Small intestine (tissue), 7 donors: ENCODE measurements around the gene DOCK1. TPM values are rescaled to one million over a fixed set of nuclear protein-coding genes. Genes with fewer than 3 reads are reported as not detected.

Source experiments
- DNase-seq, 2 donors: peaks; one replicate each; pipeline versions ENCODE4 v3.0.0 to v3.0.0-alpha.2; 2013
- FAIRE-seq: peaks from 2 replicates; lab custom pipeline; 2012; peaks lifted over from hg19 to GRCh38; lab: Jason Lieb, UNC
- H3K27ac ChIP-seq, 3 donors: one replicate each; pipeline ENCODE4 v1.5.1; 2013; ENCODE audit warnings: low read length in 2 of 3, mild to moderate bottlenecking in 2 of 3, control low read depth in 1 of 3, inconsistent platforms in 1 of 3, low read depth in 1 of 3, moderate library complexity in 1 of 3
- H3K27me3 ChIP-seq, 3 donors: one replicate each; pipeline ENCODE4 v1.6.1; 2013; ENCODE audit warnings: low read length in 3 of 3, inconsistent platforms in 1 of 3; ENCODE audit not compliant: control insufficient read depth in 3 of 3, insufficient read depth in 3 of 3
- H3K36me3 ChIP-seq, 3 donors: one replicate each; pipeline ENCODE4 v1.6.1; 2013; ENCODE audit warnings: low read length in 3 of 3, inconsistent platforms in 1 of 3, low read depth in 1 of 3, mild to moderate bottlenecking in 1 of 3, moderate library complexity in 1 of 3; ENCODE audit not compliant: control insufficient read depth in 3 of 3, insufficient read depth in 2 of 3
- H3K4me1 ChIP-seq, 3 donors: one replicate each; pipeline ENCODE4 v1.6.1; 2013; ENCODE audit warnings: low read length in 2 of 3, inconsistent platforms in 1 of 3, low read depth in 1 of 3, mild to moderate bottlenecking in 1 of 3, moderate library complexity in 1 of 3; ENCODE audit not compliant: control insufficient read depth in 3 of 3, insufficient read depth in 2 of 3
- H3K4me3 ChIP-seq, 3 donors: one replicate each; pipeline ENCODE4 v1.5.1; 2013; ENCODE audit warnings: low read length in 3 of 3, control low read depth in 1 of 3, inconsistent platforms in 1 of 3, low read depth in 1 of 3, mild to moderate bottlenecking in 1 of 3, moderate library complexity in 1 of 3
- H3K9me3 ChIP-seq, 2 donors: one replicate each; pipeline ENCODE4 v1.6.1; 2013; ENCODE audit warnings: low read depth in 1 of 2, low read length in 1 of 2; ENCODE audit not compliant: control insufficient read depth in 2 of 2, insufficient read depth in 1 of 2
- WGBS, 3 donors: extraction: QIAGEN DNeasy Blood & Tissue Kit; methylation state at CpG; one replicate each; pipeline ENCODE4 v1.1.7; 2013; 5-methylcytosine and 5-hydroxymethylcytosine counted together
- polyA plus RNA-seq, 4 donors: library from polyadenylated mRNA; stranded (reverse) in 3 of 4; unstranded in 1 of 4; fragments of 200-250 nt in 3 of 4; fragments of 120-200 nt in 1 of 4; gene quantifications; one replicate each; pipeline versions ENCODE4 v1.2.1 to v1.2.3, GENCODE V29; 2013
- donor health status: healthy with polysubstance abuse.
- donor health status: control.
- donor health status: control.
- donor health status: Bipolar disorder and iron deficiency.
- donor health status: healthy.

DOCK1 gene
- polyA plus RNA-seq, 4 donors, result 16.8 to 27.0 (median 22.1) TPM

DNA sequence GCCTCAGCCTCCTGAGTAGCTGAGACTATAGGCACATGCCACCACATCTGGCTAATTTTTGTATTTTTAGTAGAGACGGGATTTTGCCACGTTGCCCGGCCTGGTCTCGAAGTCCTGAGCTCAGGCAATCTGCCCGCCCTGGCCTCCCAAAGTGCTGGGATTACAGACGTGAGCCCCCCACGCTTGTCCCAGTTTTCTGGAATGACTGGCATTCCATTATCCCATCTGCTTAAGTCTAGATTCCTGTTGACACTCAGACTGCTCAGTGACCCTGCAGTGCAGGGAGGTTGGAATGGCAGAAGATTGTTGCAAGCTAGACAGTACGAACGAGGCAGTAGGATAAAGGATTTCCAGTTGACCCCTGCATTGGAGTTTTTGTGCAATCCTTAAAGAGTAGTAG, 508.8 kb downstream of the DOCK1 start:
- no peak overlapping the region for H3K27ac ChIP-seq
- H3K4me1 ChIP-seq, result no peaks in the 10 kb centered on the region
- no peak for FAIRE-seq
- no peaks in the 10 kb centered on the region for H3K9me3 ChIP-seq
- H3K4me3 ChIP-seq, result no peak overlapping the region
- no peak for DNase-seq
- no peaks in the 10 kb centered on the region for H3K27me3 ChIP-seq
- 87 to 91% (median 88%) methylated on average over 9 of the region's 9 CpGs for WGBS, 3 donors
- H3K36me3 ChIP-seq, result peaks cover 0 to 51% (median 2%) of the 10 kb centered on the region in 3 donors

DNA sequence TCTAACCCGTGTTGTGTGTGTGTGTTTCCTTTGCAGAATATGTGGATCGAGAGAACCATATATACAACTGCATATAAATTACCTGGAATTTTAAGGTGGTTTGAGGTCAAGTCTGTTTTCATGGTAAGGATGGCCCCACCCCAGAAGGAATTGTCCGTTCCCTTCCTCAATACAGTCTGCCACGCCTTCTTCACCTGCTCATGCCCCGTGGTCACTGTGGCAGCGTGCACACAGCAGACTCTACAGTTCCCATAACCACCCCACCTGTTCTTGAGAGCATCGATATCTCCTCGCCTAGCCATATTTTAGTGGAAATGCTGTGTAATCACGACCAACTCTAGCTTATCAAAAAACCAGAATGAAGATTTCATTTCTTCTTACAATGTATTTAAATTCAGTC, 509.9 kb downstream of the DOCK1 start:
- Histone ChIP-seq H3K9me3 (no peaks in the 10 kb centered on the region), H3K27ac (no peak overlapping the region), H3K36me3 (peaks cover 0 to 59% (median 2%) of the 10 kb centered on the region in 3 donors), H3K4me1 (no peaks in the 10 kb centered on the region), H3K4me3 (no peak overlapping the region), H3K27me3 (no peaks in the 10 kb centered on the region)
- no peak for DNase-seq
- FAIRE-seq, result no peak
- 74 to 87% (median 76%) methylated on average over 9 of the region's 9 CpGs for WGBS, 3 donors

DNA sequence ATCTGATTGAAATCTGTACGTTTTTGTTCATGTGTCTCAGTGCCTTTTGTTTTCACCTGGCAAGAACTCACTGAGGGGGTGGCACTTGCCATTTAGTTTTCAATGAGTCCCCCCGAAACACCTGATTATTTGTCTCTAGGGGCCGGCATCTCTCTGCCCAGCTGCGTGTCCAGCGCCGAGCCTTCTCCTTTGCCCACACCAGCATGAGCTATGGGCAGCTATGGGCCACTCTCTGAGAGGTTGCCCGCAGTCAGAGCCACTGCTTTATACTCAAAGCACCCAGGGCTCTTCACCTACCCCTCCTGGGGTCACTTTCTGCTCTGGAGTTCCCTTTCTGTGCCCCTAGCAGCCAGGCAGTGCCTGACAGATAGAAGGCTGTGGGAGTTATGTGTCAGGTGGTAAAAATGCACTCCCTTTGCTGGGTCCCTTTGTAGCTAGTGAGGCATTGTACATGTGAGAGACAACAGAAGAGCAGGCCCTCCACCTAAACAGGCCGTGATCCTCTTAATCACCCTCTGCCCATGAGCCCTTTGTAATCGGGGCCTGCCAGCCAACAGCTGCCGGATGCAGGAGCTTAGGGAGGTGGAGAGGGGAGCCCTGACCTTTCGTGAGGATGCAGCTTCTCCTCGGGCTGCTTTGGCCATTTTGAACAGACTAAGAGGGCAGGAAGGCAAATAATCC, 510.8 kb downstream of the DOCK1 start:
- Histone ChIP-seq H3K27me3 (no peaks in the 10 kb centered on the region), H3K36me3 (peaks cover 0 to 61% (median 0%) of the 10 kb centered on the region in 3 donors), H3K27ac (no peak overlapping the region), H3K4me1 (no peaks in the 10 kb centered on the region), H3K9me3 (no peaks in the 10 kb centered on the region), H3K4me3 (no peak overlapping the region)
- WGBS, 3 donors, result 89 to 94% (median 90%) methylated on average over 12 of the region's 12 CpGs
- FAIRE-seq, result no peak
- no peak for DNase-seq

DNA sequence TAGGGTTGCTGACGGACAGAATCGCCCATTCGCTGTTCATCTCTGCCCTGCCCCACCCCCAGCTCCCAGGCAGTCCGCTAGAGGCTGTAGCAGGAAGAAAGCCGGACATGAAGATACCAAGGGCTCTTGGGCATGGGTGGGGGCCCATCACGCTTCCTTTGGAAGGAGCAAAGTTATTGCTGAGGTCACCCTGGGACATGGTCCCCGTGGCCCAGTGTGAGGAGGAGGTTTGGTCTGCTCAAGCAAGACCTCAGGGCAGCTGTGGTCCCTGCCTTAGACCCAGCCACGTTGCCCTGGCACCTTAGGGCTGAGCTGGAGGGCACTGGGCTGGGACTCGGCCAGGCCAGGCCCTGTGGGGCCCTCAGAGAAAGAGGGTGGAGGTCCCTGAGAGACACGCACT, 511.8 kb downstream of the DOCK1 start:
- H3K27me3 ChIP-seq, result no peaks in the 10 kb centered on the region
- H3K27ac ChIP-seq, result no peak overlapping the region
- H3K4me3 ChIP-seq, result no peak overlapping the region
- no peaks in the 10 kb centered on the region for H3K9me3 ChIP-seq
- peaks cover 0 to 59% (median 0%) of the 10 kb centered on the region in 3 donors for H3K36me3 ChIP-seq
- no peak for DNase-seq
- 73 to 82% (median 78%) methylated on average over 9 to 10 of the region's 10 CpGs for WGBS, 3 donors
- no peak for FAIRE-seq
- no peaks in the 10 kb centered on the region for H3K4me1 ChIP-seq

DNA sequence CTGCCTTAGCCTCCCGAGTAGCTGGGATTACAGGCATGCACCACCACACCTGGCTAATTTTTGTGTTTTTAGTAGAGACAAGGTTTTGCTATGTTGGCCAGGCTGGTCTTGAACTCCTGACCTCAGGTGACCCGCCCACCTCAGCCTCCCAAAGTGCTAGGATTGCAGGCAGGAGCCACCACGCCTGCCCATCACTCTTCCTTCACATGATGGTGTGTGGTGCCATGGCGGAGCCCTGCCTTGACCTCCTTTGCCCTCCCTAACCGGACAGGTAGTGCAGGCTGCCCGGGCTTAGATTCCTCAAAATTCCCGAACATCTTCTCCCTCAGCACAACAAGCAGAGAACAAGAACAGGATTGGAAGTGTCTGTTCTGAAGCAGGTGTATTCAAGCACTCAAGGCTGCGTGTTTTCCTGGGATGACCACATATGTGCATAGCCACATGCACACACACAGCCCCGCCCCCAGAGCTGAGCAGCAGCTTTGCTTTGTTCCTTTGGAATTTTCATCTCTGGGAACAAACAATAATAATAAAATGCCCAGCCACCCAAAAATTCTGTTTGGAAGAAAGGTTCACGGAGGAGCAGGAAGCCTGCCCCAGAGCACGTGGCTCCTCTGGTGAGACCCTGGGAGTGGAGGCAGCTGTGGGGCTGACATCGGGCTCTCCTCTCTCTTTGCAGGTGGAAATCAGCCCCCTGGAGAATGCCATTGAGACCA, 512.6 kb downstream of the DOCK1 start:
- FAIRE-seq (no peak), DNase-seq (no peak)
- Histone ChIP-seq H3K4me3 (no peak overlapping the region), H3K9me3 (no peaks in the 10 kb centered on the region), H3K27me3 (no peaks in the 10 kb centered on the region), H3K36me3 (peaks cover 0 to 53% (median 0%) of the 10 kb centered on the region in 3 donors), H3K27ac (no peak overlapping the region), H3K4me1 (no peaks in the 10 kb centered on the region)
- 92 to 94% (median 93%) methylated on average over 12 of the region's 12 CpGs for whole genome bisulfite sequencing, 3 donors

DNA sequence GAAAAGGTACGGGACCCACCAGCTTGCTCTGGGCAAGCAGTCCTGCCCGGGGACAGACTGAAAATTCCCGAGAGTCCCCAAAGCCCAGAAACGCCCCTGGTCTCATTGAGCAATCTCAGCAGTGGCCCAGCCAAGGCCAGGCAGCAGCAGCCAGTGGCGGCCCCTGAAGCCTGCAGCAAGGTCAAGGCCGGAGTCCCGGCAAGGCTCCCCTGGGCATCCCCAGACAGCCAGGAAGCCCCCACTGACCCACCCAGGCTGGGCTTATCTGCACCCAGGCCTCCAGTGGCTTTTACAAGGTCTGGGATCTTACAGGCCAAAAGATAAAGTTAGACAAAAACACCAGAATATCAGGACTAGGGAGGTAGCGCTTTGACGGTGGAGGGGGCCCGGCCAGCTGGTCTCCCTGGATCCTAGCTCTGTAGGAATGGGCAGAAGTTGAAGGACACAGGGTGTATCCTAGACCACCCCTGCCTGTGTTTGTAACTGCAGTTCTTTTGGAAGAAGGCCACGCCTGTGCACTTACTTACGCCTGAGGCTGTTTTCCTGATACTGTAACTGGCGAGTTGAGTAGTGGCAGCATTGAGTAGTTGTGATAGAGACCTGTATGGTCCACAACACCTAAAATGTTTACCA, 513.4 kb downstream of the DOCK1 start:
- Histone ChIP-seq H3K9me3 (no peaks in the 10 kb centered on the region), H3K4me1 (no peaks in the 10 kb centered on the region), H3K27me3 (no peaks in the 10 kb centered on the region), H3K36me3 (peaks cover 0 to 46% (median 2%) of the 10 kb centered on the region in 3 donors), H3K4me3 (no peak overlapping the region), H3K27ac (no peak overlapping the region)
- DNase-seq, result no peak
- FAIRE-seq, result no peak
- 90 to 92% (median 90%) methylated on average over 13 of the region's 13 CpGs for WGBS, 3 donors

DNA sequence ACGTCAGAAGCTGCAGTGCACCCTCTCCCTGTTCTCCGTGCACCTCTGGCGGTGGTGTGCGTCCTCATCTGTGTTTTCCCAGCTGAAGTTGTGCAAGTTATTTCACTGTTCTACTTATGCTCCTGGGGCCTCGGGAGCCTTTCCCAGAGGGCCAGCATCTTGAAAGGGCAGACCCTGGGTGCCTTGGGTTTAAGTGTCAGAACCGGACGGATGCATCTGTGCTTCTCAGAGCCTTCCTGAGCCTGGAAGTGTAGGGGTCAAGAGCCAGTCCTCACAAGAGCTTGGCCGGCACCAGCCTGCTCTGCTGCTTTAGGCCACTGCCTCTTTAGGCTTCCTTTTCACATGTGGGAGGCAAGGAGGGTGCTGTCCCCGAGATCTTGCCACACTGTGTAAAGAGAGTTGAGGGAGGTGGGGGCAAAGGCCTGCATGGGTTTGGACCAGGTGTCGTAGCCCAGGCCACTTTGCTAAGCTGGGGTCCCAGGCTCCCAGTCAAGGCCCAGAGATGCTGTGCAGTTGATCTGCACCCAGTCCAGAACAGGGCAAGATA, 515.0 kb downstream of the DOCK1 start:
- Histone ChIP-seq H3K4me1 (no peaks in the 10 kb centered on the region), H3K9me3 (no peaks in the 10 kb centered on the region), H3K27me3 (no peaks in the 10 kb centered on the region), H3K36me3 (peaks cover 0 to 49% (median 2%) of the 10 kb centered on the region in 3 donors), H3K4me3 (no peak overlapping the region), H3K27ac (no peak overlapping the region)
- WGBS, 3 donors, result 89 to 96% (median 95%) methylated on average over 10 of the region's 10 CpGs
- FAIRE-seq, result no peak
- DNase-seq, result no peak

DNA sequence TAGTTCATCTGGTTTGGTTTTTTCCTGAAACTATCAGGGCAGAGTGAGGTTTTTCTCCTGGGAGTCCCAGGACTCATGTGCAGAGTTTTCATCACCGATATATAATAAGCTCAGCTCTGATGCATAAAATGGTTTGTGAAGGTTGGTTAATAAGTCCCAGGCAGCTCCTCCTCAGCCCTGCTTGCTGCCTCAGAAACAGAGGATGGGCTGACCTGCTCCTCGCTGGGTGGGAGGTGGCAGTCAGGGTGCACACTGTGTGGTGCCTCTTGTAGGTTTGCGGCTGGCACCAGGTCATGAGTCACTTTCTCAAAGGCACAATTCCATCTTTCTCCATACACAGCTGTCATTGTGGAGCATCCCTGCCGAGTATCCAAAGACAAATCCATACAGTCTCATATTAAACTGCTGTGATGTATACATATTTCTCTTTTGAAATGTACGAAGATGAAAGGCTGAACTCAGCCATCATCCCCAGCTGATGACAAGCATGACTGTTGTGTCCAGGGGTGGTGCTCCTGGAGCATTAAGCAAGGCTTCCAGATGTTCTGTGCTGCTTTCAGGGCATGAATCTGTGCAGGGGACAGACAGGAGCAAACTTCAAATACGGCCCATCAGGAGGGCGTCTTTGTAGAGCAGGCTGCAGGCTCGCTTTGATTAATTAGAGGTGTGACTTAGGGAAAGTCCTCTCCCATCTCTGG, 518.1 kb downstream of the DOCK1 start:
- no peak overlapping the region for H3K27ac ChIP-seq
- WGBS, 3 donors, result 88 to 95% (median 89%) methylated on average over 8 of the region's 8 CpGs
- no peak for DNase-seq
- H3K27me3 ChIP-seq, result no peaks in the 10 kb centered on the region
- peaks cover 0 to 7% of the 10 kb centered on the region in 2 donors for H3K9me3 ChIP-seq
- H3K4me1 ChIP-seq, result no peaks in the 10 kb centered on the region
- FAIRE-seq, result no peak
- H3K4me3 ChIP-seq, result no peak overlapping the region
- peaks cover 0 to 56% (median 8%) of the 10 kb centered on the region in 3 donors for H3K36me3 ChIP-seq
